GM12864 (cell line): Measurements from ENCODE around the gene OMD.
"Not testable (repeated sequence)": the region's sequence is repeated elsewhere in the genome, so short reads cannot be mapped to it uniquely, and the experiment has no call there.

Experiments
- DNase-seq: peaks from one replicate; pipeline ENCODE4 v3.0.0-alpha.2; 2011; ENCODE audit warnings: low read depth
- H3K4me3 ChIP-seq: 2 replicates; pipeline ENCODE4 v1.5.1; 2011; ENCODE audit warnings: mild to moderate bottlenecking, low read depth, low read length, control low read depth
- CTCF ChIP-seq: IDR thresholded peaks from 2 replicates; pipeline ENCODE4 v1.5.1; 2011; ENCODE audit warnings: low read depth, mild to moderate bottlenecking, moderate library complexity, low read length, control low read depth, inconsistent platforms; ENCODE audit errors: missing control alignments

OMD gene

GRCh38 chr9:92422611-92423338 is 1.5 kb downstream of the OMD start:
- no peak for TF ChIP-seq CTCF
- DNase-seq = no peak
- H3K4me3 ChIP-seq = no peak overlapping the region

- H3K4me3 ChIP-seq = no peak overlapping the region
- DNase-seq = no peak
- no peak for TF ChIP-seq CTCF
Measured at GRCh38 chr9:92414566-92414965, 9.7 kb downstream of the OMD start.

GRCh38 chr9:92411157-92411556 is 13.1 kb downstream of the OMD start:
- not testable (repeated sequence) for DNase-seq, H3K4me3 ChIP-seq

GRCh38 chr9:92408747-92409478 is 15.4 kb downstream of the OMD start:
- H3K4me3 ChIP-seq = no peak overlapping the region
- no peak for DNase-seq
- TF ChIP-seq CTCF = no peak

- TF ChIP-seq CTCF = no peak
- no peak overlapping the region for H3K4me3 ChIP-seq
- DNase-seq = no peak
Measured at GRCh38 chr9:92407818-92408217, 16.5 kb downstream of the OMD start.

GRCh38 chr9:92406477-92406876 is 17.8 kb downstream of the OMD start:
- peak; percentile 43 for DNase-seq
- TF ChIP-seq CTCF = no peak
- H3K4me3 ChIP-seq = no peak overlapping the region; the same call in 1 of the 2 replicates

- DNase-seq = no peak
- H3K4me3 ChIP-seq = no peak overlapping the region
- TF ChIP-seq CTCF = no peak
Measured at GRCh38 chr9:92405818-92406217, 18.5 kb downstream of the OMD start.
